Liver (tissue), 9 donors: Measurements from ENCODE around the gene ZNF227. TPM values are rescaled to one million over a fixed set of nuclear protein-coding genes. Genes with fewer than 3 reads are reported as not detected.

Experiments
- DNase-seq: peaks from one replicate; pipeline ENCODE4 v3.0.0-alpha.2; 2017; ENCODE audit warnings: low spot score
- H3K27ac ChIP-seq, 2 donors: one replicate each; pipeline ENCODE4 v1.7.0; 2013; ENCODE audit warnings: inconsistent platforms in 2 of 2, low read length in 2 of 2, control low read depth in 1 of 2, low read depth in 1 of 2, mild to moderate bottlenecking in 1 of 2
- H3K27me3 ChIP-seq, 4 donors: one replicate each; pipeline versions ENCODE4 v1.6.1 to v1.7.0; 2013; ENCODE audit warnings: low read length in 3 of 4, inconsistent platforms in 1 of 4, mild to moderate bottlenecking in 1 of 4, moderate library complexity in 1 of 4; ENCODE audit not compliant: control insufficient read depth in 4 of 4, insufficient read depth in 4 of 4
- H3K36me3 ChIP-seq, 4 donors: one replicate each; pipeline versions ENCODE4 v1.6.1 to v1.7.0; 2013; ENCODE audit warnings: low read length in 3 of 4, mild to moderate bottlenecking in 3 of 4, low read depth in 1 of 4, moderate library complexity in 1 of 4; ENCODE audit not compliant: control insufficient read depth in 4 of 4, insufficient read depth in 3 of 4
- H3K4me1 ChIP-seq, 4 donors: one replicate each; pipeline versions ENCODE4 v1.6.1 to v1.7.0; 2013; ENCODE audit warnings: low read length in 3 of 4, mild to moderate bottlenecking in 3 of 4, moderate library complexity in 1 of 4; ENCODE audit not compliant: control insufficient read depth in 4 of 4, insufficient read depth in 4 of 4
- H3K4me3 ChIP-seq, 3 donors: one replicate each; pipeline versions ENCODE4 v1.6.1 to v1.7.0; 2013; ENCODE audit warnings: low read length in 3 of 3, control low read depth in 1 of 3, low read depth in 1 of 3, mild to moderate bottlenecking in 1 of 3
- H3K9ac ChIP-seq, 2 donors: one replicate each; pipeline ENCODE4 v1.7.0; 2013; ENCODE audit warnings: low read length in 2 of 2, mild to moderate bottlenecking in 2 of 2, moderate library complexity in 2 of 2, control low read depth in 1 of 2, low read depth in 1 of 2
- H3K9me3 ChIP-seq, 4 donors: one replicate each; pipeline versions ENCODE4 v1.6.1 to v1.7.0; 2013; ENCODE audit warnings: low read length in 3 of 4; ENCODE audit not compliant: control insufficient read depth in 4 of 4
- CTCF ChIP-seq: fragments of 150-350 bp; IDR thresholded peaks from 2 replicates; pipeline ENCODE4 v1.5.1; 2017; ENCODE audit warnings: improper control_type of control experiment, low read depth, low read length; ENCODE audit not compliant: missing input control
- FOXA1 ChIP-seq: IDR thresholded peaks from 2 replicates; pipeline ENCODE4 v1.6.1; 2016; ENCODE audit warnings: antibody characterized with exemption
- FOXA2 ChIP-seq: IDR thresholded peaks from 2 replicates; pipeline ENCODE4 v1.6.1; 2016; ENCODE audit warnings: antibody characterized with exemption
- GABPA ChIP-seq, 2 donors: IDR thresholded peaks in 1 of 2; conservative IDR thresholded peaks in 1 of 2; 2 replicates each; pipeline ENCODE4 v1.6.1; 2016; ENCODE audit warnings: antibody characterized with exemption in 2 of 2, mild to moderate bottlenecking in 1 of 2, moderate library complexity in 1 of 2
- HNF4A ChIP-seq, 2 donors: conservative IDR thresholded peaks; 2 replicates each; pipeline ENCODE4 v1.6.1; 2016; ENCODE audit warnings: antibody characterized with exemption in 2 of 2, mild to moderate bottlenecking in 2 of 2
- HNF4G ChIP-seq: IDR thresholded peaks from 2 replicates; pipeline ENCODE4 v1.6.1; 2016; ENCODE audit warnings: antibody characterized with exemption
- MAX ChIP-seq: IDR thresholded peaks from 2 replicates; pipeline ENCODE4 v1.6.1; 2016; ENCODE audit warnings: antibody characterized with exemption
- NR2F2 ChIP-seq: IDR thresholded peaks from 2 replicates; pipeline ENCODE4 v1.6.1; 2016; ENCODE audit warnings: antibody characterized with exemption
- REST ChIP-seq: IDR thresholded peaks from 2 replicates; pipeline ENCODE4 v1.6.1; 2016; ENCODE audit warnings: antibody characterized with exemption, mild to moderate bottlenecking
- TAF1 ChIP-seq: conservative IDR thresholded peaks from 2 replicates; pipeline ENCODE4 v1.6.1; 2016; ENCODE audit warnings: antibody characterized with exemption, mild to moderate bottlenecking
- YY1 ChIP-seq: IDR thresholded peaks from 2 replicates; pipeline ENCODE4 v1.6.1; 2016; ENCODE audit warnings: antibody characterized with exemption, mild to moderate bottlenecking
- WGBS: extraction: QIAGEN DNeasy Blood & Tissue Kit; methylation state at CpG from one replicate; pipeline ENCODE4 v1.1.7; 2013; 5-methylcytosine and 5-hydroxymethylcytosine counted together
- polyA plus RNA-seq, 2 donors: library from polyadenylated mRNA; stranded (reverse) in 1 of 2; unstranded in 1 of 2; fragments of 200-250 nt in 1 of 2; fragments of >200 nt in 1 of 2; fragmentation: Nextera tagmentation in 1 of 2; extraction: Ambion mirVana in 1 of 2; gene quantifications; one replicate each; pipeline versions ENCODE4 v1.2.1 to v1.2.3, GENCODE V29; 2013 to 2015
- total RNA-seq, 2 donors: library from RNA; depleted of rRNA; stranded (reverse); fragments of >200 nt; gene quantifications; one replicate each; pipeline ENCODE4 v1.2.3, GENCODE V29; 2014
- donor health status: healthy.
- donor health status: healthy.
- donor health status: healthy.
- donor health status: healthy.
- donor health status: healthy.

Gene ZNF227
- total and polyA plus RNA-seq, 4 donors: 3.3 to 10.9 (median 6.1) TPM

GRCh38 chr19:44163789-44164188 is 48.5 kb upstream of the ZNF227 start:
- Histone ChIP-seq H3K9ac (no peak overlapping the region), H3K36me3 (peaks cover 5 to 21% (median 19%) of the 10 kb centered on the region in 4 donors), H3K4me1 (peaks cover 0 to 16% (median 9%) of the 10 kb centered on the region in 4 donors), H3K9me3 (peaks cover 21 to 49% (median 37%) of the 10 kb centered on the region in 4 donors), H3K27ac (no peak overlapping the region), H3K27me3 (no peaks in the 10 kb centered on the region), H3K4me3 (peak overlapping the region in 2 of 3 donors; percentile 53 to 84)
- no peak for DNase-seq
- 95% methylated on average over 2 of the region's 2 CpGs for WGBS
- TF ChIP-seq REST: no peak
- TF ChIP-seq FOXA1: no peak
- TF ChIP-seq HNF4A (conservative IDR thresholded peaks at IDR 0.05): no peak
- no peak for TF ChIP-seq FOXA2
- TF ChIP-seq MAX: no peak
- TF ChIP-seq YY1: no peak
- no peak for TF ChIP-seq GABPA (IDR thresholded peaks at IDR 0.05 in 1 of 2, conservative IDR thresholded peaks at IDR 0.05 in 1 of 2)

GRCh38 chr19:44164327-44164672 is 48.0 kb upstream of the ZNF227 start:
- Histone ChIP-seq H3K9me3 (peaks cover 18 to 50% (median 33%) of the 10 kb centered on the region in 4 donors), H3K27ac (no peak overlapping the region), H3K36me3 (peaks cover 5 to 25% (median 20%) of the 10 kb centered on the region in 4 donors), H3K4me3 (peak overlapping the region; percentile 77 to 84 (median 82)), H3K4me1 (peaks cover 0 to 16% (median 9%) of the 10 kb centered on the region in 4 donors), H3K9ac (no peak overlapping the region), H3K27me3 (no peaks in the 10 kb centered on the region)
- TF ChIP-seq FOXA2 (no peak), NR2F2 (no peak), CTCF (no peak), TAF1 (no peak), REST (no peak), HNF4G (no peak), GABPA (IDR thresholded peaks at IDR 0.05 in 1 of 2, conservative IDR thresholded peaks at IDR 0.05 in 1 of 2) (no peak), YY1 (no peak)
- WGBS: 58% methylated on average over 3 of the region's 3 CpGs
- DNase-seq: no peak
